GM10847 (cell line): Measurements from ENCODE around the gene KCNMA1.

ENCODE experiments used
- POLR2A ChIP-seq: IDR thresholded peaks from 2 replicates; pipeline ENCODE4 v1.6.1; 2011; ENCODE audit not compliant: insufficient read length; ENCODE audit errors: extremely low read depth

KCNMA1 gene

GRCh38 chr10:77121829-77122228, 515.8 kb downstream of the KCNMA1 start:
- no peak for TF ChIP-seq POLR2A

- no peak for TF ChIP-seq POLR2A
These were observed 516.8 kb downstream of the KCNMA1 start for GRCh38 chr10:77120666-77121376.

DNA sequence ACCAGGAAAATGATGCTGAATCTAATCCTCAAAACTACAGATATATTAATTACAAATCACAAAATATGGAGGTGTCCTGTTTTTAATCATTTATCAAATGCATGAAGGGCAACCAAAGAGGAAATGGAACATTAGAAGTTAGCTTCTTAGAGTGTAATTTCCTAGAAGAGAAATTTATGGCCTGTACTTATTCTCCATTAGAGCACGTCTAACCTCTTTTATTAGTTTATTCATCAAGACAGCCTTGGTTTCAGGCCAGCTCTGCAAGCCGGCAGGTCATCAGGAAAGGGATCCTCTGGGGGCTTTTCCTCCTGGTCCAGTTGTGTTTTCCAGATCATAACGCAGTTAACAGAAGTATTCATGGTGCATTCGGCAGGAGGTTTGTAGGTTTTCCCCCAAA, 517.6 kb downstream of the KCNMA1 start:
- no peak for TF ChIP-seq POLR2A

GRCh38 chr10:77118603-77119282, 518.9 kb downstream of the KCNMA1 start:
- no peak for TF ChIP-seq POLR2A

GRCh38 chr10:77117501-77117900, 520.1 kb downstream of the KCNMA1 start:
- no peak for TF ChIP-seq POLR2A

DNA sequence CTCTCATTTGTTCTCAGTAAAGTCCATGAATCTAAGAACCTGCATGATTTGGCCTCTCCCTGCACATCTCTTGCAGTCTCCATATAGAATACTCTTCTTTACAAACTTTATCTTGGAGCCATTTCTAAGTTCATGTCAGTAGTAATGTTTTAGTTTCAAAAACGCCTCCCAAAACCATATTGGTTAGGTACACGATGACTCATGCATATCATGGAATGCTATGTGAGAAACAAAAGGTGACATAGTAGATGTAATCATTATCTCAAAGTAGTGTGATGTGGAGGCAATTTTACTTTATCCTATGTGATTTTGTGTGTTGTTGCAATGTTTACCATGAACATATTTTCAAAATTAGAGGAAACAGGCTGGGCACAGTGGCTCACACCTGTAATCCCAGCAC, 520.7 kb downstream of the KCNMA1 start:
- no peak for TF ChIP-seq POLR2A

- no peak for TF ChIP-seq POLR2A
These were observed 523.3 kb downstream of the KCNMA1 start for GRCh38 chr10:77114181-77114821.

DNA sequence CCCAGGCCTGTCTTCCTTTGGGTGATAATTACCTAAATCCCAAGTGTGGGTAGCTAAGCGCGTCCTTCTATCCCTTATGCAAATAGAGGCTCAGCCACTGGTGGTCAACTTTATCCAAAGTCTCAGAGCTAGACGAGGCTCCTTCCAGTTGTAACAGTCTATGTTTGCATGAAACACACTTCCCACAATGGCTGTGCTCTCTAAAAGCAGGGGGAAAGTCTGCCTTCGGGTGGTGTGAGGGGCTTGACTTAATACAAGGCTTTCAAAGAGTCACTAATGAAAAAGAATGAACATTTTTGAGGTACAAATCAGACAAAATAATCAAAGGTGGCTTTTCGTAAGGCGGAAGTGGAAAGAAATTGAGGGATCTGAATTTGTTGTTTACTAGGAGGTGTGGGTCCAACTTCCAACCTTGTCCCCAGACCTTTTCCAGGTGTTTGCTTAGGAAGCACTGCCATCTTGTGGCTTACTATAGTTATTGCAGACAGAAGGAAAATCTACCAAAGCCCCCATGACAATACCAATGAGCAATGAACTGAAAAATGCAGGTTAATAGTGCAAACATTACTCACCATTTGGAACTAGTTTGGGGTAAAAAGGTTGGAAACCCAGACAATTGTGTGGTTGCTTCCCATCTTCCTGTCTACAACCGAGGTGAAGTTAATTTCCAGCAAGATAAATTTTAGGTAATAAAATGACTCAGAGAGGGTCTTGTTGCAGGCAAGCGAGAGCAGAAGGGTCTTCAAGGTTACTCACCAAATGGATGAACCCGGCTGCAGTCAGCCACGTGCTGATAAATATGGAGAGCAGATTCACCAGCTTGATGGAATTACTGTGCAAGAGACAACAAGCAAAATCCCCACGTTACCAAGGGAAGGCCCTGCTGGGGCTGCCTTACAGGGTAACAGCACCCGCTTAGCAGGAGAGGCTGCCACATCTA, 525.7 kb downstream of the KCNMA1 start:
- no peak for TF ChIP-seq POLR2A

DNA sequence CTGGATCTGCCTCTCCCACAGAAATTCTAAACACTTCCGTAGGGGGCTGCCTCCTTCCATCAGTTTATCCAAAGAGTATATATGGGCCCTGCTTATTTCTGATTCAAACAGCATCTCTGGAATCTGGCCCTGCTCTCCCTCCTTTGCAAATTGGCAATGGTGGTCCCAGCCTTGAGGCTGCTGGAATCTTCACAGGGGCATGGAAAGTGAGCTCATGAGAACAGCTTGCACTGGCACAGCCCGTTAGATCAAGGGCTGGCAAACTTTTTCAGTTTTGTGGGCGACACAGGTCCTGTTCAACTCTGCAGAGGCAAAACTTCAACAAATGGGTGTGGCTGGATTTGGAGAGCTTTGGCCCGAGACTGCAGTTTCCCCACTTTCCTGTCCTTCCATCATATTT, 526.9 kb downstream of the KCNMA1 start:
- TF ChIP-seq POLR2A, result no peak

GRCh38 chr10:77109351-77109994, 528.1 kb downstream of the KCNMA1 start:
- no peak for TF ChIP-seq POLR2A

DNA sequence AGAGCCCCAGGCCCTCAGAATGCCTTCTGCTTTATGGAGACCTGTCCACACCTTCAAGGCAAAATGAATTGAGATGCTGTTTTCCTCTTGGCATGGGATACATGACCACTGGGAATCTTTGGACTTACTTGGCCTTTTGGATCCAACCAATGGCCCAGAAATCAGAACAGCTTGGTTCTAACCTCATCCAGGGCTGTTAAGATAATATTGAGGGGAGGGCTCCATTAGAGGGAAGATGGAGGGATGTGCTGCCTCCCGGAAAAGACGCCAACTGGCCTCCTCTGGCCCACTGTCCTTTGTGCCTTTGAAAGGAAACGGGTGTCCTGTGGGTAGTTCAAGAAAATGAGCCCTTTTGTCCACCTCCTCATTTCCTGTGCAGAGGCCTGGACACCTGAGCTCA, 530.9 kb downstream of the KCNMA1 start:
- TF ChIP-seq POLR2A, result no peak

DNA sequence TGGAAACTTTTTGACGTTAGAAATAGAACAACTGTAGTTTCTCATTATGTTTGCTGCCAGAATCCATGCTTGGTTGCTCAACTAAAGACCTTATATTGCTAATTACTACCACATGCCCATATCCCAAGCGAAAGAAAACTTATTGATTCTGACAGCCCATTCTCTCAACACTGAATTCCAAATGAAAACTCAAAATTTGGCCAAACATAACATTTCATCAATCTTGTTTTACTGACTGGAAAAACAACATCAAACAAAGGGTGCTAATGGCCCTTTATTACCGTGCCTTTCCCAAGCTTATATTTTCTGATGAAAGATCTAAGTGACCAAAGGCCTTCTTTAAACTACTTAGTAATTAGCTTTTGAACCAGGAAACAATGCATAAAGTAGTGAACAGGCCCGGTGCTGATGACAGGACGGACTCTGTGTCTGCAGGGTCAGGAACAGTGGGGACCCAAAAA, 531.8 kb downstream of the KCNMA1 start:
- TF ChIP-seq POLR2A, result no peak

GRCh38 chr10:77104459-77104980, 533.1 kb downstream of the KCNMA1 start:
- no peak for TF ChIP-seq POLR2A

DNA sequence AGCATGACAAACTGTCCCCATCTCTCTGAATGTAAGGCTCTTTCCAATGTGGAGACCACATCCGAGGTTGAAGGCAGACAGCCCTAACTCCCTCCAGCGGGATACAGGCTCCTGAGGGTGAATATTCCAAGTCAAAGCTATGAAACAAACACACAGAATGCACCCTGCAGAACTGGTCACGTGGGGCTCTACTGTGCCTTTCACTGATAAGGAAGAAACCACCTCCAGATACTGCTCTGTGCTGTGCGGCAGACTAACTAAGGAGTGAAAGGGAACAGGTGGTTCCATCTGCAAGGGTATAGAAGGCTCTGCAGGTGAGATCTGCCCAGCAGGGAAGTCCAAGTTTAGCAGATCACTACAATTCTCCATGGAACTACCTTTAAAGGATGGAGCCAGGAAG, 534.4 kb downstream of the KCNMA1 start:
- no peak for TF ChIP-seq POLR2A
